Fibroblast of the aortic adventitia (primary cell): Measurements from ENCODE around the gene ENGASE. TPM values are rescaled to one million over a fixed set of nuclear protein-coding genes. Genes with fewer than 3 reads are reported as not detected.

Experiments
- DNase-seq: peaks from one replicate; pipeline ENCODE4 v3.0.0-alpha.2; 2010; ENCODE audit warnings: low read depth
- H3K4me3 ChIP-seq: 2 replicates; pipeline ENCODE4 v1.5.1; 2011; ENCODE audit warnings: low read depth, mild to moderate bottlenecking, control low read depth, low read length, moderate library complexity
- CTCF ChIP-seq: IDR thresholded peaks from 2 replicates; pipeline ENCODE4 v1.5.1; 2011; ENCODE audit warnings: mild to moderate bottlenecking, low read length, control low read depth, inconsistent platforms; ENCODE audit not compliant: insufficient read depth
- total RNA-seq: library from RNA; depleted of rRNA; stranded (reverse); fragments of >200 nt; gene quantifications from 2 replicates; pipeline ENCODE4 v1.2.3, GENCODE V29; 2012; ENCODE audit warnings: low replicate concordance

The ENGASE gene
- total RNA-seq, 1 donor, result 8.4 TPM

- no peak for DNase-seq
- no peak overlapping the region for H3K4me3 ChIP-seq
Observed at GRCh38 chr17:79041041-79041570, 33.5 kb upstream of the ENGASE start.

GRCh38 chr17:79041723-79042420 is 32.8 kb upstream of the ENGASE start:
- no peak overlapping the region for H3K4me3 ChIP-seq
- TF ChIP-seq CTCF, result no peak
- no peak for DNase-seq

More at GRCh38 chr17:79041041-79041570, 33.5 kb upstream of the ENGASE start:
- no peak for TF ChIP-seq CTCF

- DNase-seq, result peak; percentile 65
- TF ChIP-seq CTCF, result peak; percentile 87
- H3K4me3 ChIP-seq, result no peak overlapping the region
Observed at GRCh38 chr17:79042421-79043190, 32.0 kb upstream of the ENGASE start.

- no peak overlapping the region for H3K4me3 ChIP-seq
- no peak for TF ChIP-seq CTCF
- no peak for DNase-seq
Observed at GRCh38 chr17:79043191-79043930, 31.3 kb upstream of the ENGASE start.

GRCh38 chr17:79043931-79044320 is 30.7 kb upstream of the ENGASE start:
- DNase-seq, result no peak

More at GRCh38 chr17:79043931-79044320, 30.7 kb upstream of the ENGASE start:
- no peak overlapping the region for H3K4me3 ChIP-seq
- TF ChIP-seq CTCF, result no peak
